DMS53 (cell line): ENCODE measurements around the gene SULT2B1.

Experiments
- DNase-seq: peaks from one replicate; lab custom pipeline; 2025; lab: John Stamatoyannopoulos, UW

The SULT2B1 gene

DNA sequence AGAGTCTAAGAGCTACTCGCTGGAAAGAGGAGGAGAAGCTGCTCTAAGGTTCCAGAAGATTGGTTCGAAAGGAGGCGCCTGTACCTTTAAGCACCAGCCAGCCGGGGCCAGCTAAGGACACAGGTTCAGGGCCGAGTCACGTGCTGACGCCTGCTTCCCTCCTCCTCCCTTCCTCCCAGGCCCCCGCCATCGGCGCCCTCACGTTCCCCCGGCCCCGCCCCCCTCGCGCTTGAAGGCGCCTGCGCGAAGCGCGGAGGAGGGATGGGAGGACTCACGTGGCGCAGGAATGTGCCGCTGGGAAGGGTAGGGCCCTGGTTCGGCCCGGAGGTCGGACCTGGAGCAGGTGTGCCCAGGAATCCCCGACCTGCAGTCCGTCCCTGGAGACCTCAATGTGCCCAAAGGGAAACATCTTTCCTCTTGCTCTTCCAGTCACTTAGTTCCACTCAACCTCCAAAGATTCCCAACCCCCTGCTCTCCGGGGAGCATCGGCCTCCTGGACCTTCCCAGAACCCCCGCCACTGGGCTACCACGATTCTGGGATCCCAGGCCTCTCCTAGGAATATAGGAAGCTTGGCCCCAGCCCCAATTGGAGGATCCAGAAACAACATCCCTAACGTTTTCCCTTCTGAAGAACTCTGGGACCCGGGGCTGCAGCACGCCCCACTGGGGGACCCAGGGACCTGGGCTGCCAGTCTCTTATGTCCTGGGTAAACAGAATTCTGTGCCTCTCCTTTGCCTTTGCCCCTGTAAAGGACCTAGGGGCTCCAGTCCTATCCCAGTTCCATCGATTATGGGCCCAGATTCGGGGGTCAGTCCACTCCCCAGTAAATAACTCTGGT, 82.7 kb downstream of the SULT2B1 start:
- DNase-seq, result peak; percentile 99

DNA sequence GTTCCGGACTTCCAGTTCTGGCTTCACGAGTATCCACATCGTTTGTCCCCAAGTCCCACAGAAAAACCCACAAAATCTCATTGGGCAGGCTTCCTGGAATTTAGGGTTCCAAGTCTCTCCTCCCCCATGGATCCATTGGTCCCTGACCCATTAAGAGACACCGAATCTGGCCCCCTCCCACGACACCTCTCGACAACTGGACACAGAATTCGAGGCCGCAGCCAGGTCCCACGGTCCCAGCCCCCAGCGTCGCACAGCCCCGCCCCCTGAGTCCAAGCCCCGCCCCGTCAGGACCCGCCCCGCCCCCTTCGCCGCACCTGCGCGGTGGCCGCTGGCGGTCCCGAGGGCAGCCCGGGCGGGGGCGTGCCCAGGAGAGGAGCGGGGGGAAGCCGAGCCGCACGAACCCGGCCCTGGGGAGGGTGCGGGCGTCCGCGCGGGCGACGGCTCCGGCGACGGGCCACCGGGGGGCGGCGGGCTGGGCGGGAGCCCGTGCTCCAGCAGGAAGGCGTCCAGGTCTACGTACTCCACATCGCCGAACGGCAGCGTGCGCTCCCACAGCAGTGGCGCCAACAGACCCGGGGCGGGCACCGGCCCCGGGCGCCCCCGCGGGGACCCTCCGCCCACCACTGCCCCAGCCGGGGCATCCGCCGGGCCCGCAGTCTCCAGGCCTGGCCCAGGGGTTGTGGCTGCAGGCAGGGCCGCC, 83.4 kb downstream of the SULT2B1 start:
- DNase-seq, result peak; percentile 87

DNA sequence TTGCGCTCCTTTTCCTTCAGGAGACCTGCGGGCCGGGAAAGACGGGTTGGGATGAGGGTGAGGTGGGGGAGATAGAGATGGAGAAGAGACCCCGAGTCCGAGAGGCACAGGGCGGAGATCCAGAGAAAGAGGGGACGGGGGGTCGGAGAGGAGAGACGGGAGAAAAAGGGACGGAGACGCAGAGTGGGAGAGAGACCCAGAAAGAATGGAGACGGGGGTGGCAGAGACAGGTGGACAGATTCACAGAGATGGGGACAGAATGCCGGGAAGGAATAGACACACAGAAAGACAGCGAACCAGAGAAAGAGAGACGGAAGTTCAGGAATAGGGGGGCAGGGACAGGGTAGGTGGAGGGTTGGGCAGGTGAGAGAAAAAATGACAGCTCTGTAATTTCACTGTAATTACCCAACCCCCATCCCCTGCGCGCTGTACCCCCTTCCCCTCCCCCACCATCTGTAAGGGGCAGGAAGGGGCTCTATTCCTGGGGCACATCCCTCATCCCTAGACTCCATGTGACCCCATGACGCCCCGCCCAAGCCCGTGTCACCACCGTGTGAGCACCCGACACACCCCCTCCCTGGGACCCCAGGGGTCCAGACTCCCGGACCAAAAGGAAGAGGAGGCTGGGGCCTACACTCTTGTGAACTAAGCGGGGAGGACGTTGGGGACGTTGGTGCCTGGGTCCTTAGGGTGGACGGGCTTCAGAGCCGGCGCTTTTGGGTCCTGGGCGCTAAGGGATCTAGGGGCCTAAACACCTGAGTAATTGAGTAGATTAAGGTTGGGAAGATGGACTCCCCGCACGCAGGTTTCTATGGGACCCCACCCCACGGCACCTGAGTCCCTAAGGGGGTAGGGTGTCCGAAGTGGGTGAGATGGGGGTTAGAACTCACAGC, 84.2 kb downstream of the SULT2B1 start:
- peak; percentile 64 for DNase-seq

DNA sequence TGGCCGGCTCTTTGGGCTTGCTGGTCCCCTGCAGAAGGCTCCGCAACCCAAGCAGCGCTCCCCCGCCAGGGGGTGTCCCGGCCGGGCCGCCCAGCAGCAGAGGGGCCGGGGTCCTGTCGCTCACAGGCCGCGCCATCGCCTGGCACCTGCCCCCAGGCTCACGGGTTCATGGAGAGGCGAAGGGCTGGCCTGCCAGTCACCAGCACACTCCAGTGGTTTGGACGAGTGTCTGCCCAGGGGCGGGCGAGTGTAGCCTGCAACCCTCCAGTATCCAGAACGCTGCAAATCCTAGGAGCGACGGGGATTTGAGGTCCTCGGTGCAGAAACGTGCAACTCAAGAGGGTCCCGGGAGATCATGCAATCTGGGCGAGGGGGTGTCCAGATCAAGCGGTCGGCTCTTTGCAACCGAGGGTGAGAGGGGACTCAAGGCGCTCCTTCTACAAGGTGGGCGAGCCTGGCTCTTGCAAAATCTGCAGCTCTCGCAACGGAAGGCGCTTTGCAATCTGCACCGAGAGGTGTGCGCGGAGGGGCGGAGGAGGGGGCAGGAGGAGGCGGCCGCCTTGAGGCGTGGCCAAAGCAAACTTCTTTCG, 85.0 kb downstream of the SULT2B1 start, which contains the start of gene DBP:
Gene DBP (minus strand): TSS at position 521 of the 590 bp plus-strand sequence. CDS start 385 bp downstream, at position 136.
- DNase-seq, result peak; percentile 87

DNA sequence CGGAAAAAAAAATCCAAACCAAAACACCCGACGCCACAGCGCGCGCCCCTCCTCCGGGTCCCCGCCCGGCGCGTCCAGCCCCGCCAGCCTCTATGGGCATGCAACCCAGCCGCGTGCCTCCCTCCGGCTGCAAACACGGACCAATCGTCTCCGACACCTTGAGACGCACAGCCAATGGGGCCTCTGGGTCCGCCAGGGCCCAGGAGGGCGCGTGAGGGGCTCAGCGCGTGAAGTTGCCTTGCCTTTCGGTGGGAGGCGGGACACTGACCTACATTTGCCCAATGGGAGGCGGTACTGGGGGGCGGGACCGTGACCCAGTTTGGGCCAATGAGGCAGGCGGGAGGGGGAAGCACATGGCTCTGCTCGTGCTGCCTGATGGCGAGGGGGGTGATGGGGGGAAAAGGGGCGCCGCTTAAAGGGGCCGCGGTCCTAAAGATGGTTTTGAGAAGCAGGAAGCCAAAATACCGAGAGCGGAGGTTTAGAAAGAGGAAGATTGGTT, 85.5 kb downstream of the SULT2B1 start:
- DNase-seq, result peak; percentile 99

DNA sequence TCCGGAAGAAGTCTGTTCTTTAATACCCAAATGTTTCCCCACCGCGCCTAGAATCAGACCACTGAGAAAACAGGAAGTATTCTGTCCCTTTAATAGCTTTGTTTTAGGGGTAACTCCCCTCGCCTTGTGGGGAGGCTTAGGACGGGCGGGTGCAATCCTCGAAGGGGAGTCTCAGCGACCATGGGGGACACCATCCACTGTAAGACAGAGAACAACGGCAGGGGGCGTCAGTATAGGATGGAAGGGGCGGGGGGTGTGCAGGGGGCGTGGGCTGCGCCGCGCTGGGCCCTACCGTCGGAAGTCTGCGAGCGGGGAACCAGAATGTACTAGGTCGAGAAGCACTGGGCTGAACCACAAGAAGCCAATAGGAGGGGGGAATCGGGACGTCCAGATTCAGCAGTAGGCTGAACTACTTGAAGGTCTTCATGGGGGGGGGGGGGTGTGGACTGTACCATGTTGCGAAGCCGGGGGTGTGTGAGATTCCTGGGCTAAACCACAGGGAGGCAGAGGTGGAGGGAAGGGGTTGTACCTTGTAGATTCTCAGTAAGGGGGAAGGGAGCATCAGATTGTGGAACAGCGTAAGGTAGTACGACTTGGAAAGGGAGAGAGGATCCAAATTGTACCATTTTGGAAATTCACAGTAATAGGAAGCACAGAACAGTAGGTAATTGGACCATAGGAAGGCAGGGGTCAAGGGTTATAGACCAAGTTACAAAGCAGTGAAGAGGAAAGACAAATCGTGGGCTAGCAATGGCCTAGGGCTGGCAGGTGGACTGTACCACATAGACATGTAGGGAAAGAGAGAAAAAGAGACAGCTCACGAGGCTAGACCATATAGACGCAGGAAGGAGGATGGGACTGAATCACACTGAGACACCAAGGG, 86.2 kb downstream of the SULT2B1 start:
- peak; percentile 97 for DNase-seq

DNA sequence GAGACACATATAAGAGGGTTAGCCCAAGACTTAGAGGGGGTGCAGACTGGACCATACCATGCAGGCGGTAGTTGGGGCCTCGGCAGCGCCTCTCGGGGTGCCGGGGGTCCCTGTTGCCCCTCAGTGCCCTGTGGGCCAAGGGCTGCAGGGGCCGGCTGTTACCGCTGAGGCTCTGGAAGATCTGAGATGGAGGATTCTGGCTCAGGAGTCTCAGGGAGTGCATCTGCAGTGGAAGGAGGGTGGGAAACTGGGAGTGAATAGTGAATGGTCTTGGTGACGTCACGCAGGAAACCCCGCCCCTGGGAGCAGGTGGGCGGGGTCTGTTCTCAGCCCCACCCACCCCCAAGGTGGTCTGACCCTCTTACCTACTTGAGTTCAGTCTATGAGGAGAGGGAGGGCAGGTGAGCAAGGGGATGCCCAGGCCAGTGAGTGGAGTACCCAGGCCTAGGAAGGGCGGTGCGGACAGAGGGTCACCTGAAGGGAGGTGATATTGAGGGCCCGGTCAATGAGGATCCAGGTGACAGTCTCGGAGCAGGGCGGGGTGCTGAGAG, 86.9 kb downstream of the SULT2B1 start:
- peak; percentile 33 for DNase-seq

DNA sequence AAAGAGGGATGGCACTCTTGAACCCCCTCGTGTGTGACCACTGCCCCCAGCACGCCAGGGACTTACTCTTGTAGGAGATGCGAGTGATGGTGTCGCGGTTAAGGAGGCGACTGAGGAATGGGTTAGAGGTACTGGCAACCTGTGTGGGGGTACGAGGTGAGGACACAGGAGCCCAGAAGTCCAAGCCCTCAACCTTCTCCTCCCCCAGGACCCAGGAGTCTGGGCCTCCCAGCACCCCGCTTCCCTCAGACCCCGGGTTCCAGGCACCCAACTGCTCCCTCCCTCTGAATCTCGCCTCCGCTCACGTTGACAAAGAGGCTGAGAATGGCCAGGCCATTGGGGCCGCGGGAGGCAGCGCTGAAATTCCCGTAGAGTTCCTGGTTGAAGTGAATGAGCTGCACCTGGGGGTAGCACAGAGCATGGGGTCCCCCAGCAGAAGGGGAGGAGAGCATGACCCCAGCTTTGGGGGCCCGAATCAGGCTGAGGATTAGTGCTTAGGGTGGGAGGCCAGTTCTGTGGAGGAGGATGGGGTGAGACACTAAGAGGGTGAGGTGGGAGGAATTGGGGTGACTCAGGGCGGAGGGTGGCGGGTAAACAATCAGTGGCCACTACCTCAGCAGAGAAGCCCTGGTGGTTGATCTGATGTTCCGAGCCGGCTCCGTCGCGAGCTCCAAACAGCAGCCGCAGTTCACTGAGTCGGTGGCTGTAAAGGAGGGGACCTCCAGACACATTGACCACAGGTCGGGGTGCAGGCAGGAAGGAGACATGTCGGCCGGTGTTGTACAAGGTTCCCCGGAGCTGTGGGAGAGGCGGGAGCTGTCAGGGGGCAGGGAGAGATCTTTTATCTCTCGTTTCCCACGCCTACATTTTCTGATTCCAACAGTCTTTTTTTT, 87.8 kb downstream of the SULT2B1 start:
- DNase-seq, result no peak

DNA sequence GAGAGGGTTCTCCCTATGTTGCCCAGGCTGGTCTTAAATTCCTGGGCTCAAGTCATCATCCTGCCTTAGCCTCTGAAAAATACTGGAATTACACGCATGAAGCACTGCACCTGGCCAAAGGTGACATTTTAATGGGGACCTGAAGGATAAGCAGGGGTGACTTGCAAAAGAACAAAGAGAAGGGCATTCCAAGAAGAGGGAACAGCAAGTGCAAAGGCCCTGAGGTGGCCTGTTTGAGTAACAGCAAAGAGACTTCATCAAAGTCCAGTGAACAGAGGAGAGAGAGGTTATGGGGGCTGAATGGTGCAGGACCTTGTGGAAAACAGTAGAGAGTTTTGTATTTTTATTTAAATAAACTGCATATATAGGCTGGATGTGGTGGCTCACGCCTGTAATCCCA, 89.9 kb downstream of the SULT2B1 start:
- no peak for DNase-seq

DNA sequence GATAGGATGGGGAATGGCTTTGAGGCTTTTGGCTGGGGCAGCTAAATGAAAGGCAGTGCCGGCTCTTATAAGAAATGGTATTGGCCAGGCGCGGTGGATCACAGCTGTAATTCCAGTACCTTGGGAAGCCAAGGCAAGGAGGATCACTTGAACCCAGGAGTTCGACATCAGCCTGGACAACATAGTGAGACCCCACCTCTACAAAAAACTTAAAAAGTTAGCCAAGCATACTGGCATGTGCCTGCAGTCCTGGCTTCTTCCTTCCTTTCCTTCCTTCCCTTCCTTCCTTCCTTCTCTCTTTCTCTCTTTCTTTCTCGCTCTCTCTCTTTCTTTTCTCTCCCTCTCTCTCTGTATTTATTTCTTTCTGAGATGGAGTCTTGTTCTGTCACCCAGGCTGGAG, 90.9 kb downstream of the SULT2B1 start:
- no peak for DNase-seq

DNA sequence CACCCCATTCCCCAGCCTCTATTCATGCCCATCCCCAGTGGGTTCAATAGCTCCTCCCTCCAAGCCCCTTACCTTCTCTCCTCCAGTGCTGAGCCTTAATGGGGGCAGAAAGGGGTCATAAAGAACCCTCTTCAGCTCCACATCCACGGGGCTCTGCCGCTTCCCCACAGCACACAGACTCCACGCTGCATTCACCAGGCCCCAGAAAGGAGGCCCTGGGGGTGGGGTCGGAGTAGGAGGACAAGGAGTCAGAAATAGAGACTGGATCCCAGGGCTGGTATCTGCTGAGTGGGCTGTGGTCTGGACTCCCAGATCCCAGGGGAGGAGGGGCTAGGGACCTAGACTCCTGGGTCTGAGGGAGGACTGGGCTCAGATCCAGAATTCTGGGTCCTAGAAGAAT, 92.4 kb downstream of the SULT2B1 start:
- no peak for DNase-seq

DNA sequence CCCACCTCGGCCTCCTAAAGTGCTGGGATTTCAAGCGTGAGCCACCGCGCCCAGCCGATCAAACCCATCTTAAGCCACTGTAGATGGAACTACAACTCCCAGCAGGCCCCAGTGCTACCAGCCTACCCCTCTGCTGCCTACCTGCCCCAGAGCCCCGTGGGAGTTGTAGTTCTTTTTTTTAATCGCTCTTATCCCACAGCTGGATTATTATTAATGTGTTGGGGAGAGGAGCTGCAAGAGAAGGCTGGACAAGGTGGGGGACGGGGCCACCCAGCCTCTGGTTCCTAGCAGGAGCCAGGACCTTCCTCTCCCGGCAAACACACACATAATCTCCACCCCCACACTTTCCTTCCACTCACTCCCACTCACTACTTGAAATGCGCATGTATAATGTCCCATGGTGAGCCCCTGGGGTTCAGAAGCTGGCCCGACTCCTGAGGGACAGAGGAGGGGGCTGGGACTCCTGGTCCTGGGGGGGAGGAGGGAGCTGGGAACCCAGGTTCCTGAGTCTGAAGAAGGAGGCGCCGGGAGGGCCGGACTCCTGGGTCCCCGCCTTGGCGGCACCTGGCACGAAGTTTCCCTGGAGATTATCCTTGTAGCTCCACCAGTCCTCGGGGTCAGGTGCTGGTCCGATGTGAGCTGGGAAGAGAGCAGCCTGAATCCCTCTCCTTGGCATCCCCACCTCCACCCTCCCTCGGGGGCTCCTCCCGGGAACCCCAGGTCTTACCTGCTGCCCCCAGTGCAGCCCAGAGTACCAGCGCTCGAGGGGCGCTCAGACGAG, 93.1 kb downstream of the SULT2B1 start:
- peak; percentile 89 for DNase-seq

DNA sequence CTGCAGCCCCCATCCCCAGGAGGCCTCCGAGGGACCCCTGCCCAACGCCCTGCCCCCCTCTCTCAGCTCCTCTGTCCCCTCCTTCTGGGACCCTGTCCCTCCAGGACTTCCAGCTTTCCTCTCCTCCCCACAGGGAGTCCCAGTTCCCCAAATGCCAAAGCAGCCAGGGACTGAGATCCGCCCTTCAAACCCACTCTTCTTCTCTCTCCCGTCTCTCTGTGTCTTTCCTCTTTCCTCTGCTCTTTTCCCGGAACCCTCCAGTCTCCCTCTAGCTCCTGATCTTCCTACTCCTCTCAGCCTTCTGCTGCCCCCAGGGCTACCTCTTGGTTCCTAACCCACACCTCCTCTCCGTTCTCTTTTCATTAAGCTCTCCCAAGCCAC, 93.6 kb downstream of the SULT2B1 start:
- no peak for DNase-seq

DNA sequence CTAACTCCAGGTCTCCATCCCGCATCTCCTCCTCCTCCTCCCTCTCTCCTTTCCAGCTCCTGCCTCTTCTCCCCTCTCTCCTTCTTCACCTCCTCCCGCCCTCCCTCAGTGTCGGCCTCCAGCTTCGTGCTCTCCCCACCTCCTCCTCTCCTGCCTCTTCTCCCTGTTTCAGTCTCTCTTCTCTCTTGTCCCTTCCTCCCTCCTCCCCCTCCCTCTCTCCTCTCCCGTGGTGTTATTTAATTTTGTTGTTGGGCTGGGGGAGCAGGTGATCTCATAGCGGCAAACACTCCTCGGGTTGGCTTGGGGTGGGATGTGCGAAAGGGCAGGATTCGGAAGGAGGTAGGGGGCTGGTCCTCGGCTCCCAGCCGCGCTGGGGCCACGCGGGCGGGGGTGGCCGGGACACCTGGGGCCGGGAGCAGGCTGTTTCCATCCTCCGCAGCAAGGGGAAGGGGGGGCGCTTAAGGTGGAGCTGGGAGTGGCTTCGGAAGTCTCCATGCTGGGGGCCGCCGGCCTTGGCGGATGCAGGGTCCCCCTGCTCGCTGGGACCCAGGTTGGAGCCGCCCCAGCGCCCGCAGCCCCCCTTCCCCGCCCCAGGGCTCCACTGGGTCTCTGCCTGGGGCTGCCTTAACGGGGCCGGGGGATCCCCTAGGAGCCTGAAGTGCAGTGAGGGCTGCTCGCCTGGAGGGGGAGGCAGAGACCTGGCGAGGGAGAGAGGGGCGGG, 94.2 kb downstream of the SULT2B1 start, which contains the start of gene CA11:
Gene CA11 (minus strand): TSS at position 187 of the 721 bp plus-strand sequence. CDS start 555 bp downstream, outside the sequence.
- DNase-seq, result peak; percentile 96

DNA sequence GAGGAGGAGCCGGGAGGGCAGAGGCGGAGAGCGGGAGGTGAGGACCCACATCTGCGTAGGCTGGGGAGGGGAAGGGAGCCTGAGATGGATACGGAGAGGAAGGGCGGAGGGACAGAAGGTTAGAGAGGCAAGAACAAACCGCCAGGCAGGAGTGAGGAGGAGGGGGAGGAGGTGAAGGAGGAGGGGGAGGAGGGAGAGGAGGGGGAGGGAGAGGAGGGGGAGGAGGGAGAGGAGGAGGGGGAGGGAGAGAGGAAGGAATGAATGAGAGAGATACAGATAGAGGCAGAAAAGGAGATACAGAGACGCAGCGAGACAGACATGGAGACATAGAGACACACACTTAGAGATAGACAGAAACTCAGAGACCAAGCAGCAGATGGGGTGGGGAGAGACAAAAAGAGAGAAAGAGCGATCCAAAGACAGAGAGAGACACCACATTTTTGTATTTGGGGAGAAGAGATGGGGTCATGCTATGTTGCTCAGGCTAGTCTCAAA, 94.8 kb downstream of the SULT2B1 start:
- no peak for DNase-seq

DNA sequence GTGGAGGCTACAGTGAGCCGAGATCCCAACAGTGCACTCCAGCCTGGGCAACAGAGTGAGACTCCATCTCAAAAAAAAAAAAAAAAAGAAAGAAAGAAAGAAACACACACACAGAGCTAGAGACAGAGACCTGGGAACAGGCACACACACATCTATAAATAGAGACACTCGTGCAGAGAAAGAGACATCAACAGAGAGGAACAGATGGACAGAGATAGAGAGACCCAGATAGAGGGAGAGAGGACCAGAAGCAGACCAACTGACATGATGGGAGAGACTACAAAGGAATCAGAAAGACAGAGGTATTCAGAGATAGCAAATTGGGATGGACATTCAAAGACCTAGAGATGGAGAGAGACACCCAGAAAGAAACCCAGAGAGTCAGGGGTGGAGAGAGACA, 96.2 kb downstream of the SULT2B1 start:
- no peak for DNase-seq
